NCI-H446 (cell line): ENCODE measurements around the gene FOLR3.
A peak's percentile ranks its signal among the peaks of the same experiment; 100 is the strongest.
"Not testable (repeated sequence)": the region's sequence is repeated elsewhere in the genome, so short reads cannot be mapped to it uniquely, and the experiment has no call there.

Experiments used
- DNase-seq, 2 experiments: peaks; one replicate each; lab custom pipeline; 2025; lab: John Stamatoyannopoulos, UW

The FOLR3 gene

GRCh38 chr11:72135473-72135872 lies at the start of gene FOLR3:
Gene FOLR3 (plus strand): TSS chr11:72135725. CDS start chr11:72135953, 228 bp downstream.
- not testable (repeated sequence) for DNase-seq

GRCh38 chr11:72088076-72088808 lies 47.3 kb upstream of the FOLR3 start:
- DNase-seq, result no peak

GRCh38 chr11:72091292-72091691 lies 44.2 kb upstream of the FOLR3 start:
- peak; percentile 53 to 72 for DNase-seq

GRCh38 chr11:72098741-72099140 lies 36.8 kb upstream of the FOLR3 start:
- no peak for DNase-seq

GRCh38 chr11:72100009-72100408 lies 35.5 kb upstream of the FOLR3 start:
- no peak for DNase-seq

- DNase-seq, result no peak
Measured at GRCh38 chr11:72100462-72100861, 35.1 kb upstream of the FOLR3 start.

- DNase-seq, result no peak
Measured at GRCh38 chr11:72102162-72102561, 33.4 kb upstream of the FOLR3 start.

GRCh38 chr11:72102631-72102945 lies 32.9 kb upstream of the FOLR3 start:
- no peak for DNase-seq

- peak; percentile 97 to 99 for DNase-seq
Measured at GRCh38 chr11:72102946-72103753, 32.4 kb upstream of the FOLR3 start, which contains the start of gene LAMTOR1. Gene LAMTOR1 (minus strand): TSS chr11:72103297. CDS start chr11:72103224, 73 bp downstream.

GRCh38 chr11:72103754-72104167 lies 31.8 kb upstream of the FOLR3 start:
- no peak for DNase-seq

GRCh38 chr11:72105888-72106287 lies 29.6 kb upstream of the FOLR3 start, which contains the start of gene TOMT:
Gene TOMT (plus strand): TSS chr11:72105924. CDS start chr11:72105952, 28 bp downstream.
- no peak for DNase-seq

GRCh38 chr11:72111300-72112142 lies 24.0 kb upstream of the FOLR3 start:
- DNase-seq, result no peak

GRCh38 chr11:72112143-72112977 lies 23.2 kb upstream of the FOLR3 start, which contains the start of gene ANAPC15:
Gene ANAPC15 (minus strand): TSS chr11:72112695. CDS start chr11:72111276, 1,419 bp downstream.
- DNase-seq, result peak; percentile 99

GRCh38 chr11:72112978-72113808 lies 22.3 kb upstream of the FOLR3 start:
- no peak for DNase-seq

GRCh38 chr11:72114570-72114969 lies 21.0 kb upstream of the FOLR3 start:
- DNase-seq, result no peak

- DNase-seq, result no peak
Measured at GRCh38 chr11:72116019-72116755, 19.3 kb upstream of the FOLR3 start.

- DNase-seq, result no peak
Measured at GRCh38 chr11:72119198-72119597, 16.3 kb upstream of the FOLR3 start.

GRCh38 chr11:72120930-72121329 lies 14.6 kb upstream of the FOLR3 start:
- DNase-seq, result no peak

GRCh38 chr11:72122607-72123006 lies 12.9 kb upstream of the FOLR3 start:
- no peak for DNase-seq
